GM06990 (cell line): ENCODE data around the gene PCDHB8.
"Not testable (repeated sequence)": the region's sequence is repeated elsewhere in the genome, so short reads cannot be mapped to it uniquely, and the experiment has no call there.

Source experiments
- DNase-seq: peaks from one replicate; pipeline ENCODE4 v3.0.0-alpha.2; 2011; ENCODE audit not compliant: insufficient read length; ENCODE audit errors: extremely low read depth
- H3K27me3 ChIP-seq: replicated peaks from 2 replicates; pipeline ENCODE4 v1.6.0; 2011; ENCODE audit warnings: low read length; ENCODE audit not compliant: control insufficient read depth, insufficient read depth
- H3K36me3 ChIP-seq: 2 replicates; pipeline ENCODE4 v1.5.1; 2011; ENCODE audit warnings: low read length; ENCODE audit not compliant: control insufficient read depth, insufficient read depth
- H3K4me3 ChIP-seq: replicated peaks from 2 replicates; pipeline ENCODE4 v1.5.1; 2011; ENCODE audit warnings: low read depth, mild to moderate bottlenecking, control low read depth, low read length
- TF ChIP-seq, protein P1 (sequence below): IDR thresholded peaks from 2 replicates; pipeline ENCODE4 v1.5.1; 2011; ENCODE audit warnings: low read length, control low read depth, mild to moderate bottlenecking, inconsistent platforms; ENCODE audit not compliant: insufficient read depth, poor library complexity, severe bottlenecking

PCDHB8 gene

DNA sequence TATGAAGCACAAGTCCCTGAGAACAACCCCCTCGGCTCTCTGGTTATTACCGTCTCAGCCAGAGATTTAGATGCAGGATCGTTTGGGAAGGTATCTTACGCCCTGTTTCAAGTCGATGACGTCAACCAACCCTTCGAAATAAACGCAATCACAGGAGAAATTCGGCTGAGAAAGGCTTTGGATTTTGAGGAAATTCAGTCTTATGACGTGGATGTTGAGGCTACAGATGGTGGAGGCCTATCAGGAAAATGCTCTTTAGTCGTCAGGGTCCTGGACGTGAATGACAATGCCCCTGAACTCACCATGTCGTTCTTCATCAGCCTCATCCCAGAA is 26.6 kb upstream of the PCDHB8 start:
- TF ChIP-seq, protein P1, sequence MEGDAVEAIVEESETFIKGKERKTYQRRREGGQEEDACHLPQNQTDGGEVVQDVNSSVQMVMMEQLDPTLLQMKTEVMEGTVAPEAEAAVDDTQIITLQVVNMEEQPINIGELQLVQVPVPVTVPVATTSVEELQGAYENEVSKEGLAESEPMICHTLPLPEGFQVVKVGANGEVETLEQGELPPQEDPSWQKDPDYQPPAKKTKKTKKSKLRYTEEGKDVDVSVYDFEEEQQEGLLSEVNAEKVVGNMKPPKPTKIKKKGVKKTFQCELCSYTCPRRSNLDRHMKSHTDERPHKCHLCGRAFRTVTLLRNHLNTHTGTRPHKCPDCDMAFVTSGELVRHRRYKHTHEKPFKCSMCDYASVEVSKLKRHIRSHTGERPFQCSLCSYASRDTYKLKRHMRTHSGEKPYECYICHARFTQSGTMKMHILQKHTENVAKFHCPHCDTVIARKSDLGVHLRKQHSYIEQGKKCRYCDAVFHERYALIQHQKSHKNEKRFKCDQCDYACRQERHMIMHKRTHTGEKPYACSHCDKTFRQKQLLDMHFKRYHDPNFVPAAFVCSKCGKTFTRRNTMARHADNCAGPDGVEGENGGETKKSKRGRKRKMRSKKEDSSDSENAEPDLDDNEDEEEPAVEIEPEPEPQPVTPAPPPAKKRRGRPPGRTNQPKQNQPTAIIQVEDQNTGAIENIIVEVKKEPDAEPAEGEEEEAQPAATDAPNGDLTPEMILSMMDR: no peak
- no peak overlapping the region for H3K4me3 ChIP-seq
- no peaks in the 10 kb centered on the region for H3K36me3 ChIP-seq
- H3K27me3 ChIP-seq: no peaks in the 10 kb centered on the region
- no peak for DNase-seq

DNA sequence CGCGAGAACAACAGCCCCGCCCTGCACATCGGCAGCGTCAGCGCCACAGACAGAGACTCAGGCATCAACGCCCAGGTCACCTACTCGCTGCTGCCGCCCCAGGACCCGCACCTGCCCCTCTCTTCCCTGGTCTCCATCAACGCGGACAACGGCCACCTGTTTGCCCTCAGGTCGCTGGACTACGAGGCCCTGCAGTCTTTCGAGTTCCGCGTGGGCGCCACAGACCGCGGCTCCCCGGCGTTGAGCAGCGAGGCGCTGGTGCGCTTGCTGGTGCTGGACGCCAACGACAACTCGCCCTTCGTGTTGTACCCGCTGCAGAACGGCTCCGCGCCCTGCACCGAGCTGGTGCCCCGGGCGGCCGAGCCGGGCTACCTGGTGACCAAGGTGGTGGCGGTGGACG is 26.0 kb upstream of the PCDHB8 start:
- DNase-seq, H3K4me3 ChIP-seq, H3K36me3 ChIP-seq, H3K27me3 ChIP-seq: not testable (repeated sequence)

DNA sequence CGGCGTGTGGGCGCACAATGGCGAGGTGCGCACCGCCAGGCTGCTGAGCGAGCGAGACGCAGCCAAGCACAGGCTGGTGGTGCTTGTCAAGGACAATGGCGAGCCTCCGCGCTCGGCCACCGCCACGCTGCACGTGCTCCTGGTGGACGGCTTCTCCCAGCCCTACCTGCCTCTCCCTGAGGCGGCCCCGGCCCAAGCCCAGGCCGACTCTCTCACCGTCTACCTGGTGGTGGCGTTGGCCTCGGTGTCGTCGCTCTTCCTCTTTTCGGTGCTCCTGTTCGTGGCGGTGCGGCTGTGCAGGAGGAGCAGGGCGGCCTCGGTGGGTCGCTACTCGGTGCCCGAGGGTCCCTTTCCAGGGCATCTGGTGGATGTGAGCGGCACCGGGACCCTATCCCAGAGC is 25.5 kb upstream of the PCDHB8 start:
- DNase-seq, H3K4me3 ChIP-seq, H3K27me3 ChIP-seq, H3K36me3 ChIP-seq: not testable (repeated sequence)

DNA sequence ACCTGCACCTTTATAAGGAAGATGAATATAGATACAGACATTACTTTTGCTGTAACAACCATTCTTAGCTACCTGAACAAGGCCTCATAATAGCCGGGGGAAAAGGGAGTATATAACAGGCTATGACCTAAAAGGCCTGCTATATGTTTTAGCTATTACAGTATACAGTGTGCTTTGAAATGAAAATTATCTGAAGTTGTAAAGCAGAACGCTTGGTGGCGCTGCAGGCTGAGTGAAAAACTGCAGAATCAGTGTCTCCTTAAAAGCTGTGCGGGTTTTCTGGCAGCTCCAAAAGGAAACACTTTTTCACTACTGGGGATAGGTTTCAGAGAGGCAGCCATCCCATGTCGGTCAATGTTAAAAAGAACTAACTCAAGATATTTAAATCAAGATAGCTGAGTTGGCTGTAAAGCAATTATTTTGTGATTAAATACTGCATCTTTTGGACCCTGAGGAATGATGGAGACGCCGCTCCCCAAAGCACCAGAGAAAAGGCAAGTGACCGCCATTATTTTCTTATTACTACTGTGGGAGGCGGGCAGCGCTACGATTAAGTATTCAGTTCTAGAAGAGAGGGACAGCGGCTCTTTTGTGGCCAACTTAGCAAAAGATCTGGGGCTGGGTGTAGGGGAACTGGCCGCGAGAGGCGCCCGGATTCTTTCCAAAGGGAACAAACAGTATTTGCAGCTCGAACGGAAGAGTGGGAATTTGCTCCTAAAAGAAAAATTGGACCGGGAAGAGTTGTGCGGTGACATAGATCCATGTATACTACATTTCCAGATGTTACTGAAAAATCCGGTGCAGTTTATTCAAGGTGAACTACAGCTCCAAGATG is 21.8 kb upstream of the PCDHB8 start:
- H3K4me3 ChIP-seq: no peak overlapping the region
- TF ChIP-seq, protein P1: no peak
- H3K27me3 ChIP-seq: no peaks in the 10 kb centered on the region
- no peak for DNase-seq
- no peaks in the 10 kb centered on the region for H3K36me3 ChIP-seq

DNA sequence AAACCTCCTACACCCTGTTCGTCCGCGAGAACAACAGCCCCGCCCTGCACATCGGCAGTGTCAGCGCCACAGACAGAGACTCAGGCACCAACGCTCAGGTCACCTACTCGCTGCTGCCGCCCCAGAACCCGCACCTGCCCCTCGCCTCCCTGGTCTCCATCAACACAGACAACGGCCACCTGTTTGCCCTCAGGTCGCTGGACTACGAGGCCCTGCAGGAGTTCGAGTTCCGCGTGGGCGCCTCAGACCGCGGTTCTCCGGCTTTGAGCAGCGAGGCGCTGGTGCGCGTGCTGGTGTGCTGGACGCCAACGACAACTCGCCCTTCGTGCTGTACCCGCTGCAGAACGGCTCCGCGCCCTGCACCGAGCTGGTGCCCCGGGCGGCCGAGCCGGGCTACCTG is 20.2 kb upstream of the PCDHB8 start:
- not testable (repeated sequence) for H3K27me3 ChIP-seq, H3K4me3 ChIP-seq, DNase-seq, H3K36me3 ChIP-seq

DNA sequence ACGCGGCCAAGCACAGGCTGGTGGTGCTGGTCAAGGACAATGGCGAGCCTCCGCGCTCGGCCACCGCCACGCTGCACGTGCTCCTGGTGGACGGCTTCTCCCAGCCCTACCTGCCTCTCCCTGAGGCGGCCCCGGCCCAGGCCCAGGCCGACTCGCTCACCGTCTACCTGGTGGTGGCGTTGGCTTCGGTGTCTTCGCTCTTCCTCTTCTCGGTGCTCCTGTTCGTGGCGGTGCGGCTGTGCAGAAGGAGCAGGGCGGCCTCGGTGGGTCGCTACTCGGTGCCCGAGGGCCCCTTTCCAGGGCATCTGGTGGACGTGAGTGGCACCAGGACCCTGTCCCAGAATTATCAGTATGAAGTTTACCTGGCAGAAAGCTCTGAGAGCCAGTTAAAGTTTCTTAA is 19.7 kb upstream of the PCDHB8 start:
- DNase-seq, H3K36me3 ChIP-seq, H3K4me3 ChIP-seq, H3K27me3 ChIP-seq: not testable (repeated sequence)

DNA sequence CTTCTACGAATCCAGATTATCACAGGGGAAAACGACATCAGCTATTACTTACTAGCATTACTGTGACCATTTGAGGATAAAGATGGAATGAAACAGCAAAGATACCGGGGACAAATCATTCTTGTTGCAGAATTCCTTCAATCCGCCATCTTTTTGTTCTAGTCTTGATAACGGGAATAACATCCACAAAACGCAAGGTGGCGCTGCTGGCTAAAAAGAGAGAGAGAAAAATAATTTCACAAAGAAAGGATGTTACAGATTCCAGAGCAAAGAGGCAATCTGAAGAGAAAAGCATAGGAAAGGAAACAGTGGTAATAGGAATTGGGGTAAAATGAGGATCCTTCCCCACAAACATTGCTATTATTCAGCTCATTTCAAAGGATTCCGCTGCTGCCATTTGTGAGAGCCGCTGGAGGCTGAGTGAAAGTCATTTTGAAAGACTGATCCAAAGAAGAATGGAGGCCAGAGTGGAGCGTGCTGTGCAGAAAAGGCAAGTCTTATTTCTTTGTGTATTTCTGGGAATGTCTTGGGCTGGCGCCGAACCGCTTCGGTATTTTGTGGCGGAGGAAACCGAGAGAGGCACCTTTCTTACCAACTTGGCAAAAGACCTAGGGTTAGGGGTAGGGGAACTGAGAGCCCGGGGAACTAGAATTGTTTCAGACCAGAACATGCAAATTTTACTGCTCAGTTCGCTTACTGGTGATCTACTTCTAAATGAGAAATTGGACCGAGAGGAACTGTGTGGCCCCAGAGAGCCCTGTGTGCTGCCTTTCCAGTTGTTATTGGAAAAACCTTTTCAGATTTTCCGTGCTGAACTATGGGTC is 5.0 kb upstream of the PCDHB8 start, which contains the start of gene PCDHB7:
Gene PCDHB7 (plus strand): TSS at position 264 of the 824 bp plus-strand sequence. CDS start 192 bp downstream, at position 456.
- H3K4me3 ChIP-seq: no peak within 1 kb of the TSS
- H3K27me3 ChIP-seq: no peaks in the 10 kb centered on the region
- no peaks in the 10 kb centered on the region for H3K36me3 ChIP-seq
- TF ChIP-seq, protein P1: no peak
- DNase-seq: no peak

DNA sequence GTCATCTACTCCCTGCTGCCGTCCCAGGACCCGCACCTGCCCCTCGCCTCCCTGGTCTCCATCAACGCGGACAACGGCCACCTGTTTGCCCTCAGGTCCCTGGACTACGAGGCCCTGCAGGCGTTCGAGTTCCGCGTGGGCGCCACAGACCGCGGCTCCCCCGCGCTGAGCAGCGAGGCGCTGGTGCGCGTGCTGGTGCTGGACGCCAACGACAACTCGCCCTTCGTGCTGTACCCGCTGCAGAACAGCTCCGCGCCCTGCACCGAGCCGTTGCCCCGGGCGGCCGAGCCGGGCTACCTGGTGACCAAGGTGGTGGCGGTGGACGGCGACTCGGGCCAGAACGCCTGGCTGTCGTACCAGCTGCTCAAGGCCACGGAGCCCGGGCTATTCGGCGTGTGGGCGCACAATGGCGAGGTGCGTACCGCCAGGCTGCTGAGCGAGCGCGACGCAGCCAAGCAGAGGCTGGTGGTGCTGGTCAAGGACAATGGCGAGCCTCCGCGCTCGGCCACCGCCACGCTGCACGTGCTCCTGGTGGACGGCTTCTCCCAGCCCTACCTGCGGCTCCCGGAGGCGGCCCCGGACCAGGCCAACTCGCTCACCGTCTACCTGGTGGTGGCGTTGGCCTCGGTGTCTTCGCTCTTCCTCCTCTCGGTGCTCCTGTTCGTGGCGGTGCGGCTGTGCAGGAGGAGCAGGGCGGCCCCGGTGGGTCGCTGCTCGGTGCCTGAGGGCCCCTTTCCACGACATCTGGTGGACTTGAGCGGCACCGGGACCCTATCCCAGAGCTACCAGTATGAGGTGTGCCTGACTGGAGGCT is 3.1 kb upstream of the PCDHB8 start:
- not testable (repeated sequence) for H3K27me3 ChIP-seq, H3K4me3 ChIP-seq, H3K36me3 ChIP-seq, DNase-seq
